Transverse colon (tissue), 4 donors: ENCODE results near the gene SMC4.

Experiments
- EP300 ChIP-seq: sonication (generic); formaldehyde crosslinking; IDR thresholded peaks from one replicate; pipeline ENCODE4 v1.6.1; 2017; ENCODE audit warnings: antibody characterized with exemption, low read depth
- POLR2AphosphoS5 ChIP-seq, 3 donors: sonication (generic); formaldehyde crosslinking; IDR thresholded peaks; one replicate each; pipeline ENCODE4 v1.6.1; 2016; ENCODE audit warnings: antibody characterized with exemption in 3 of 3
- TF ChIP-seq, protein P1 (sequence below), 5 experiments: fragments of 200-600 bp in 3 of 5; fragments of 450-650 bp in 2 of 5; sonication (generic) in 3 of 5; IDR thresholded peaks; 1 replicate in 2 of 5; 2 replicates in 3 of 5; pipeline ENCODE4 v1.5.1; 2016 to 2017; ENCODE audit warnings: antibody characterized with exemption in 5 of 5, inconsistent platforms in 3 of 5, mild to moderate bottlenecking in 2 of 5, moderate library complexity in 1 of 5

DNA sequence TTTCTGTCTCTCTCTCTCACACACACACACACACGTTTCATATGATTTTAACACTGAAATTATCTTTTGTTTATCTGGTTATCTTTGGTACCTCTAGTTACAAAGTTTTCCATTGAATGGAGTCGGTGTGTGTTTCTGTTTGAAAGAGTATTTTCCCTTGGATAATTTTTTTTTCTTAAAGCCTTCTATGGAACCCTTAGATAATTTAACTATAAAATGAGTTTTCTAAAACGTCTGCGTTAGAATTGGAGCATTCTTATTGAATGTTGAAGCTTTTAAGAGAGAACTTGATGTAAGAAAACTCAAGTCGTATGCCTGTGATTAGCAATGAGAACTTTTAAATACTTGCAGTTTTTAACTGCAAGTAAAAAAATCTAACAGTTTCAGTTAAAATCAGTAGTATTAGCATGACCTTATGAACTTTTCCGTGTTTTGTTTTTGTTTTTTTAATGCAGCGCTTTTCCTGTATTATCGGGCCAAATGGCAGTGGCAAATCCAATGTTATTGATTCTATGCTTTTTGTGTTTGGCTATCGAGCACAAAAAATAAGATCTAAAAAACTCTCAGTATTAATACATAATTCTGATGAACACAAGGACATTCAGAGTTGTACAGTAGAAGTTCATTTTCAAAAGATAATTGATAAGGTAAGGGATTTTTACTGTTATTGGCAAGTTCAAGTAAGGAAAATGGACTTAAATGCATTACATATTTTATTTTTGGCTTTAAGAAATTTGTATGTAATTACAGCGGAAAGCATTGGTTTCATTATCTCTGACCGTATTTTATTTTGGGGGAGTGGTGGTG lies 3.0 kb downstream of the SMC4 start:
- TF ChIP-seq, protein P1, sequence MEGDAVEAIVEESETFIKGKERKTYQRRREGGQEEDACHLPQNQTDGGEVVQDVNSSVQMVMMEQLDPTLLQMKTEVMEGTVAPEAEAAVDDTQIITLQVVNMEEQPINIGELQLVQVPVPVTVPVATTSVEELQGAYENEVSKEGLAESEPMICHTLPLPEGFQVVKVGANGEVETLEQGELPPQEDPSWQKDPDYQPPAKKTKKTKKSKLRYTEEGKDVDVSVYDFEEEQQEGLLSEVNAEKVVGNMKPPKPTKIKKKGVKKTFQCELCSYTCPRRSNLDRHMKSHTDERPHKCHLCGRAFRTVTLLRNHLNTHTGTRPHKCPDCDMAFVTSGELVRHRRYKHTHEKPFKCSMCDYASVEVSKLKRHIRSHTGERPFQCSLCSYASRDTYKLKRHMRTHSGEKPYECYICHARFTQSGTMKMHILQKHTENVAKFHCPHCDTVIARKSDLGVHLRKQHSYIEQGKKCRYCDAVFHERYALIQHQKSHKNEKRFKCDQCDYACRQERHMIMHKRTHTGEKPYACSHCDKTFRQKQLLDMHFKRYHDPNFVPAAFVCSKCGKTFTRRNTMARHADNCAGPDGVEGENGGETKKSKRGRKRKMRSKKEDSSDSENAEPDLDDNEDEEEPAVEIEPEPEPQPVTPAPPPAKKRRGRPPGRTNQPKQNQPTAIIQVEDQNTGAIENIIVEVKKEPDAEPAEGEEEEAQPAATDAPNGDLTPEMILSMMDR (IDR thresholded peaks at IDR 0.05) = no peak
- TF ChIP-seq POLR2AphosphoS5 (IDR thresholded peaks at IDR 0.05) (no peak), EP300 (no peak)
